Measurements from ENCODE around the gene PRKD2.

DNA sequence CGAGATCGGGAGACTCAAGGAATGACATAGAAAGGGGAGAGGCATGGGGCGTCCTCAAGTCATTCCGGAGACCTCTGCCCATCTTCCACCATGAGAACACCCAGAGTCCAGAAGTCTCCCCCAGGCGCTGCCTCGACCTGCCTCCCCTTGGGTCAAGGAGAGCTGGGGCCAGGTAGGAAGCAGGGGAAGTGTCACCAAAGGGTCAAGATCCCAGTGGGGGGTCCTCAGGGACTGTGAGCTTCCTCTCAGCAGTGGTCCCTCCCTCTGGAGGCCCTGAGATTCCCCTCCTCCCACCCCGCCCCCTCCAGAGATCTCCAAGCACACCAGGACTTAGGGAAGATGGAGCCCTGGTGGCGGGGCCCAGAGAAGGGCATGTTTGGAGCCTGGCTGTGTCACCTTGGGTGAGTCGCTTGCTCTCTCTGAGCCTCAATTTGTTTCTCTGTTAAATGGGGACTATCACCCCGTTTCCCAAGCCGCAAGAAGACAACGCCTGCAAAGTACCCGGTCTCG, 56.9 kb downstream of the PRKD2 start:
- TF ChIP-seq, protein P1, sequence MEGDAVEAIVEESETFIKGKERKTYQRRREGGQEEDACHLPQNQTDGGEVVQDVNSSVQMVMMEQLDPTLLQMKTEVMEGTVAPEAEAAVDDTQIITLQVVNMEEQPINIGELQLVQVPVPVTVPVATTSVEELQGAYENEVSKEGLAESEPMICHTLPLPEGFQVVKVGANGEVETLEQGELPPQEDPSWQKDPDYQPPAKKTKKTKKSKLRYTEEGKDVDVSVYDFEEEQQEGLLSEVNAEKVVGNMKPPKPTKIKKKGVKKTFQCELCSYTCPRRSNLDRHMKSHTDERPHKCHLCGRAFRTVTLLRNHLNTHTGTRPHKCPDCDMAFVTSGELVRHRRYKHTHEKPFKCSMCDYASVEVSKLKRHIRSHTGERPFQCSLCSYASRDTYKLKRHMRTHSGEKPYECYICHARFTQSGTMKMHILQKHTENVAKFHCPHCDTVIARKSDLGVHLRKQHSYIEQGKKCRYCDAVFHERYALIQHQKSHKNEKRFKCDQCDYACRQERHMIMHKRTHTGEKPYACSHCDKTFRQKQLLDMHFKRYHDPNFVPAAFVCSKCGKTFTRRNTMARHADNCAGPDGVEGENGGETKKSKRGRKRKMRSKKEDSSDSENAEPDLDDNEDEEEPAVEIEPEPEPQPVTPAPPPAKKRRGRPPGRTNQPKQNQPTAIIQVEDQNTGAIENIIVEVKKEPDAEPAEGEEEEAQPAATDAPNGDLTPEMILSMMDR (conservative IDR thresholded peaks at IDR 0.05; ENCODE audit: low read depth, low read length): no peak
- TF ChIP-seq EZH2 (IDR thresholded peaks at IDR 0.05; ENCODE audit: borderline replicate concordance, low read depth, low read length, poor library complexity, severe bottlenecking): no peak

Measured in A673 (cell line).